SW480 (cell line): ENCODE data around the gene SLC25A42.
"Not testable (repeated sequence)": the region's sequence is repeated elsewhere in the genome, so short reads cannot be mapped to it uniquely, and the experiment has no call there.

Source experiments
- DNase-seq: peaks from one replicate; pipeline ENCODE4 v3.0.0-alpha.2; 2016; ENCODE audit warnings: low spot score

SLC25A42 gene

DNA sequence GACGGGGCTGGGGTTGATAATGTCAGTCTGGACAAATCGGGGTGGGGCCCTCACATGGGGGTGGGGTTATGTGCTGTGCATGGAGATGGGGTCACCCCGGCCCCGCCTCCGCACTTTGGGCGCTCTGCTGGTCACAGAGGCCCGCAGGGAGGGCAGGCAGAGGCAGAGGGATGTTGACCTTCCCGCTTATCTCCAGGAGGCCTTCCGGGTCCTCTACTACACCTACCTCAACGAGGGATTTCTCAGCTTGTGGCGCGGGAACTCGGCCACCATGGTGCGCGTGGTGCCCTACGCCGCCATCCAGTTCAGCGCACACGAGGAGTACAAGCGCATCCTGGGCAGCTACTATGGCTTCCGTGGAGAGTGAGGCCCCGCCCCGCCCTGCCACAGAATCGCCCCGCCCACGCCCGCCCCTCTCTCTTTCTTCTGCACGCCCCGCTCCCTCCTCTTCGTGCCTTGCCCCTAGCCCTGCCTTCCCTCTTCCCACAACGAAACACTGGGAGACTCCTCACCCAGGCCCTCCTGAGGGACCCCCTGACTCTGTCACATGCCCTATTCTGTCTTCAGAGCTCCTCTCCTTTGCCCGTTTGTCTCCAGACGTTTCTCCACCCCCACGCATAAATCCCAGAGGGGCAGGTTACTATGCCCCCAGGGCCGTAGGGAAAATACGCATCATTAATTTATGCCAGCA lies 41.7 kb downstream of the SLC25A42 start:
- DNase-seq, result peak; percentile 82

DNA sequence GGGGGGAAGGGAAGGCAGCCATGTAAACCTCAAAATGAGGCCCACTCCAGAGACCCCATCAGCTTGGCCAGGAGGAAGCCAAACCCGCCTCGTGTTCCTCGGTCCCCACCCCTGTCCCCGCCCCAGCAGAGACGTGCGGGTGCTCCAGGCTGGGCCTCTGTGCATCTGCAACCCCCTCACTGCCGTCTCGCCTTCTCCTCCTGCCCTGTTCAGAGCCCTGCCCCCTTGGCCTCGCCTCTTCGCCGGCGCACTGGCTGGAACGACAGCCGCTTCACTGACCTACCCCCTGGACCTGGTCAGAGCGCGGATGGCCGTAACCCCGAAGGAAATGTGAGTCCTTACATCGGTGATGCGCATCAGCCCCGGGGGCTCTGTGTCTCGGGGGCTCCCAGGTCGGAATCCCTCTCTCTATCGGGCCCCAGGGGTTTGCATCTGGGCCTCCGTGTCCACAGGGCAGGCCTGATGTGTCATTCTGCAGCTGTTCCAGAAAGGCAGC lies 42.3 kb downstream of the SLC25A42 start:
- no peak for DNase-seq

DNA sequence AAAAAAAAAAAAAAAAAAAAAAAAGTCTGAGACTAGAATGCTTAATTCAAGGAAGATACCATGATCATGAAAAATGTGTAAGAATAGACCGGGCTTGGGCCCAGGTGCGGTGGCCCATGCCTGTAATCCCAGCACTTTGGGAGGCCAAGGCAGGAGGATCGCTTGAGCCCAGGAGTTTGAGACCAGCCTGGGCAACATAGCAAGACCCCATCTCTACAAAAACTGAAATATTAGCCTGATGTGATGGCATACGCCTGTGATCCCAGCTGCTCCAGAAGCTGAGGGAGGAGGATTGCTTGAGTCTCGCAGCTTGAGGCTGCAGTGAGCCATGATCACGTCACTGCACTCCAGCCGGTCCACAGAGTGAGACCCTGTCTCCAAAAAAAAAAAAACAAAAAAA lies 43.1 kb downstream of the SLC25A42 start:
- DNase-seq, result not testable (repeated sequence)

DNA sequence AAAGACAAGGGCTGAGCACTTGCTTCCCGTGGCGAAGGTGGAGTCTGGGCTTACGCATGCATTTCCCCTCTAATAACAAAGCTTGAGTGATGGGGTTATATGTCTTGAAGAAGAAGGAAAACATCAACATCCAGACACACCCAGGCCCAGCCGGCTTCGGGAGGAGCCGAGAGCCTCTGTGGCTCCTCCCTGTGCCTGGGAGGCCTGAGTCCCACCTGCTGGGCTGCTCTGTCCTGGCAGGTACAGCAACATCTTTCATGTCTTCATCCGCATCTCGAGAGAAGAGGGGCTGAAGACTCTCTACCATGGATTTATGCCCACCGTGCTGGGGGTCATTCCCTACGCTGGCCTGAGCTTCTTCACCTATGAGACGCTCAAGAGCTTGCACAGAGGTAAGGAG lies 43.9 kb downstream of the SLC25A42 start:
- DNase-seq, result no peak

DNA sequence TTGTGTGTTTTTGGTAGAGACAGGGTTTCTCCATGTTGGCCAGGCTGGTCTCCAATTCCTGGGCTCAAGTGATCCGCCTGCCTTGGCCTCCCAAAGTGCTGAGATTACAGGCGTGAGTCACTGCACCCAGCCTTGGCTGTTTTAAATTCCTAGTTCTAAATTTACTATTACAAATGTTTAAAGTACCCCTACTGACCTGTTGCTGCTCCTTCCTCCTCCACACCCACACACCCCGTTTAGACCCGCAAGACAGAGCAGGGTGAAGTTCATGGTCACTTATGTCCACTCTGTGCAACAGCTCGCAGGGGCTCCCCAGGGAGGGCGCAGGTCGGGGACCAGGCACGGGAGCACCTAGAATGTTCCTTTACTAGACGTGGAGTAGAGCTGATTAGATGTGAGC lies 45.8 kb downstream of the SLC25A42 start:
- no peak for DNase-seq

DNA sequence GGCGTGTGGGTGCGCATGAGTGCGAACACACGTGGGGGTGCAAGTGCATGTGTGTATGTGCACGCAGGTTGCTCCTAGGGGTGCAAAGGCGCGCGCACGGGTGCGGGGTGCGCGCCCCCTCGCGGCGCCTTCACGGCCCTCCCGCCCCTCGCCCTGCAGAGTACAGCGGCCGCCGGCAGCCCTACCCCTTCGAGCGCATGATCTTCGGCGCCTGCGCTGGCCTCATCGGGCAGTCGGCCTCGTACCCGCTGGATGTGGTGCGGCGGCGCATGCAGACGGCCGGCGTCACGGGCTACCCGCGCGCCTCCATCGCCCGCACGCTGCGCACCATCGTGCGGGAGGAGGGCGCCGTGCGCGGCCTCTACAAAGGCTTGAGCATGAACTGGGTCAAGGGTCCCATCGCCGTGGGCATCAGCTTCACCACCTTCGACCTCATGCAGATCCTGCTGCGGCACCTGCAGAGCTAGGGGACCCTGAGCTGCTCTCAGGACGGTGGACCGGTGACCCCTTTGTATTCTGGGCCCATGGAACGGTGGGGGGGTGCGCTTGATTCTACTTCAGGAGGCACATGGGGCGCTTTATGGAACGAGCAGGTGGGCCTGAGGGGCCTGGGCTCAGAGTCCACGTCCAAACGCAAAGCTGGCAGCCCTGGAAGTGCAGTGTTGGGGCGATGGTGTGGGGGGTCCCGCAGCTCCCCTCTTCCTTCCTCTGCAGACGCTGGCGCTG lies 46.8 kb downstream of the SLC25A42 start:
- DNase-seq, result no peak

DNA sequence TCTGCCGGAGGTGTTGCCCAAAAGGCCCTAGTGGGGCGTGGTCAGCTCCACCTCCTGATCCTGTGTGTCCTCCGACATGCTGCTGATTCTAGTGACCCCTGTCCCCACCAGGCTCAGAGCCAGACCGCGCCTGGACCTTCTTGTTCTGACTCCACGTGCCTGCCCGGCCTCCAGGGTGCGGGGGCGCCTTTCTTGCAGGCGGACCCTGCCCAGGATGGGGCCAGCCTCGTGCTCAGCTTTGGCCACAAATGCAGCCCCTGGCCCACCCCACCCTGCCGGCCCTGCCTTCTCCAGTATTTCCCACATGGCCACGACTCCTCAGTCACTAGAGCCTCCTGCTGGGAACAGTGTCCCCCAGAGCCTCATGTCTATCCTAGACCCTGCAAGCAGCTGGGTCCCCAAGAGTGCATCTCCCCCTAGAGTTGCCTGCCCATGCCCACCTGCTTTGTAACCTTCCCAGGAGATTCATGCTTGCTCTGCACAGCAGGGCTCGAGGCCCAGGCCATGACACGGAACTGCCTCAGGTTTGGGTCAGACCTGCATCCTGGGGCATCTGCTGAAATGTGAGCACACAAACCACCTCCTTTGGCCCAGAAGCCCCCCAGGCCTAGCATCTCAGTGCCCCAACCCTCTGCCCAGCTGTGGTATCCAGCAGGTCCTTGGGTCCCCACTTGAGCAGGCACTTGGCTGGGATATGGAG lies 47.5 kb downstream of the SLC25A42 start:
- DNase-seq, result no peak

DNA sequence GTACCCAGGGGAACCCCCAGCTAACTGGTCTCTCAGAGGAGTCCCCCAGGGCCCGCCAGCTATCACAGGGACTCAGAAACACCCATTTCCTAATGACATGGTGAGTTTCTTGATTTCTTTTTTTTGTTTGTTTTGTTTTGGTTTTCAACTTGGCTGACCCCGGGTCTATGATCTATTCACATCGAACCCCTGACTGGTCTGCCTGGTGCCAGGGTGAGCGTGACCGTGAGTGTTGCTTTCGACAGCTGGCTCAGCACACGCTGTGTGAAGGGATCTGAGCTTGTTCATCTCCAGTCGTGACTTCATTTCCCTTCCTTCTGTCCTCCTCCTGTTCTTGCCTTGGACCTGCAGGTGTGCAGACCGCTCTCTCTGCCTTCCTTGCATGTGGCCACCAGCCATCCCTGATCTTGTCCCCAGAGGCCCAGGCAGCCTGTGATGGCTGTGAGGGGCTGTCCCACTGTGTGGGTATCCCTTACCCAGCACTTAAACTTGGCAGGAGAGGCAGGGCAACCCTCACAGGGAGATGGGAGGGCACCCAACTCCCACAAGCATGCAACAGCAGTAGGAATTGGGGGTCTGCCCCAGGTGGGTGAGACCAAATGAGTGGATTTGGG lies 48.3 kb downstream of the SLC25A42 start:
- no peak for DNase-seq

DNA sequence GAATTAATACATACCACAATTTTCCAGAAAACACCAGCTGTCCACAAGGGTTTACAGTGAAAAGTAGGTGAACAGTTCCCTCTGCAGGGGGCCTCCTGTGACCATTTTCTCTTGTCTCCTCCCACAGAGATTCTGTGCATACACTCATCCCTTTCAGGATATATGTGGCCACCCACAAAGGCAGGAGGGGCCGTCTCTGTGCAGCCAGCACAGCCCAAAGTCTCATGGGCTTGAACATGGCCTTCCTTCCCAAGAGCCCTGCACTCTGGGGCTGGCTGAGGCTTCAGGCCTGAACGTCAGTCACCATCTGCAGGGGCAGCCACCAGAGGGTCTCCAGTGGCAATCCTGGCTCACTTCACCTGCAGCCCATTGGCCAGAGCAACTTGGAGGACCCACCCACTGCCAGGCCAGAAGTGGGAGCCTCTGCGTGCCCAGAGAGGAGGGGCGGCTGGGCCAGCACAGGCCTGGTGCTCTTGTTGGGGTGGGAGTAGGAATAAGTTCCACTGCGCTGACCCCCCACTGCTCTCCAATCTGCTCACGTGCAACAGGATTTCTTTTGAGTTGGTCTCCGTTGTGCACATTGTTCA lies 49.3 kb downstream of the SLC25A42 start:
- peak; percentile 65 for DNase-seq

DNA sequence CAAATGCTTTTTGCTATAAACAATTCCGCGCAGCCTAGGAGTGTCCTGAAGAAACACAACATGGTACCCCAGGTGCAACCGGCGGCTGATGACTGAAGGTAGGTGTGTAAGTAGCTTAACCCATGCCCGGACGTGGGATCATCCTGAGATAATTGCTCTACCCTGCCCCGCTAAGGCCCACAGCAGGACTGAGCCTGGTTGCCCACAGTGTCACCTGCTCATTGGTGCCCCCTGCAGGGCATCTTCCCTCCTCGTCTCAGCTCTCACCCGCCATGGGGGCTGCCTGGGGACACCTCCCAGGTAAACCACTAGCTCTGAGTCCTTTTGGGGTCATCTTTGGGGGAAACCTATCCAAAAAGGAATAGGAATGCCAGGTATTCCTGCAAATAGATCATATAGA lies 52.2 kb downstream of the SLC25A42 start:
- DNase-seq, result no peak

DNA sequence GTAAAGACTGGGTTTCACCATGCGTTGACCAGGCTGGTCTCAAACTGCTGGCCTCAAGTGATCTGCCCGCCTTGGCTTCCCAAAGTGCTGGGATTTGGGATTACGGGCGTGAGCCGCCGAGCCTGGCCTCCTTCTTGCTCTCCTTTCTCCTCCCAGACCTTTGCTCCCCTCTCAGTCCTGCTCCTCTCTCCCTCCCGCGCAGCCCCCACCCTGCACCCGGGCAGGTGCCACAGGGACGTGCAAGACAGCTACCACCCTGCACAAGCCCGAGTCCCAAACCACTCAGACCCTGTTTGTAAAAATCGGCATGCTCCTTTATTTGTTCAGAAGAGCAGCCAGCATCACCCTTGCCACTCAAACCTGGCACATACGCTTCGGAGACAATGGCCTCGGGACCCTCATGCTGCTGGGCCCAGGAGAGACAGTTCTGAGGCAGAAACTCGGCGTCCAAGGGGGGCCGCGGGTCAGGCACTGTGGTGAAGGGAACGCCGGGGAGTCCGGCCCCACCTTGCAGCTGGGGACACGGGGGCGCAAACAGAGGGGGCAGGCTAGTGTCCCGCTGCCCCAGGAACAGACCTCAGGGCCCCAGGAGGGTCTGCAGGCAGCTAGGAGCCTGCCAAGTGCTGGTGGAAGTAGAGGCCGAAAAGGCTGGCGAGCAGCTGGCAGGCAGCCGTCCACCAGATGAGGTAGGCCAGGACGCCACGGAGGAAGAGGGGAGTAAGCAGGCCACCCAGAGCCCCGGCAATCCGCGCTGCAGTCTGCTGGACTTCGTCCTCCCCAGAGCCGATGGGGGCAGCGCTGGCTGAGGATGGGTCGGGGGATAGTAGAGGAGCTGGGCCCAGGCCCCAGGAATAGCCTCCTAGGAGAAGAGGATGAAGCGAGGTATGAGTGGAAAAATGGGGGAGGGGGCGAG lies 55.8 kb downstream of the SLC25A42 start:
- DNase-seq, result no peak

DNA sequence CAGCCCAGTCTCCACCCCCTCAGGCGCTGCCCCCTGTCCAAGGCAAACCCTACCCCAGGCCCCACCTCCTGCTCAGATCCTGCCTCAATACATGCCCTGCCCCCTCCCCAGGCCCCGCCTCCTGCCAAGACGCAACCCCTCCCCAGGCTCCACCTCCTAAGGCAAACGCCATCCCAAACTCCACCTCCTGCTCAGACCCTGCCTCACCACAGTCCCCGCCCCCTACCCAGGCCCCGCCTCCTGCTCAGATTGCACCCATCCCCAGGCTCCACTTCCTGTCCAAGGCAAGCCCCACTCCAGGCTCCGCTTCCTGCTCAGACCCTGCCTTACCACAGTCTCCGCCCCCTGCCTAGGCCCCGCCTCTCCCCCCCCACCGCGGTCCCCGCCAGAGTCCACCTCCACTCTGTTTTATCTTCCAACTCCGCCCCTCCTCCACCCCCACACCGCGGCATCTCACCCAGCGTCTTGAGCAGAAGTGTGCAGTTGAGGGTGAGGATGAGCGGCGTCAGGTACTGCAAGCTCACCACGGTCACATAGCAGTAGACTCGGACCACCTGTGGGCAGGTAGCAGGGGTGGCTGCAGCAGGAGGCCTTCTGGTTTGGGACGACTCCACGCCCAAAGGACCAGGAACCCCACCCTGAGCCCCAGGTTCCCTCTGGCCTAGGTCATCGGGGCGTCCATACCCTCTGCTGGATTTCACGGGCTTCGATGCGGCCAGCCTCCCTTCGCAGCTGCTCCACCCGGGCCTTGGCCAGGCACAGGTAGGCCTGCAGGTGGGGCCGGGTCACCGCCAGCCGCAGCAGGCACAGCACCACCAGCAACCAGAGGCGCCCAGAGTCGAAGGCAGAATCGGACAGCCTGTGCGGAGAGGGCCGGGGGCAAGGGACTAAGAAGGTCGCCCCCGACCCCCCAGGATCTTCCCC lies 56.8 kb downstream of the SLC25A42 start:
- DNase-seq, result peak; percentile 34

DNA sequence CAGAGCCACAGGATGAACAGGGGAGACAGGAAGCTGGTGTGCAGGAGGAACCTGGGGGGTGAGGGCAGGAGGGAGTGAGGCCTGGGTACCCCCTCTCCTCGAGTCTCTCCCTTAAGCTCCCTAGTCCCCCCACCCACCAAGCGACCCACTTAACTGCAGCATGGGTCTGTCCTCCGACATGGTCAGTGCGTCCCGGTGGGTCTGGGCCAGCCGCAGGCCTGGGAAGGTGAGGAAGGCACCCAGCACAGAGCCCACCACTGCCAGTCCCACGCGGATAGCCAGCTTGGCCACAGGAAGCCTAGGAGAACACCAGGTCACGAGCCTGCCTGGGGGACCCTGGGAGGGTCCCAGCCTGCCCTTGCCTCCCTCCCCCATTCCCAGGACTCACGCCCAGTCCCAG lies 57.6 kb downstream of the SLC25A42 start:
- no peak for DNase-seq

DNA sequence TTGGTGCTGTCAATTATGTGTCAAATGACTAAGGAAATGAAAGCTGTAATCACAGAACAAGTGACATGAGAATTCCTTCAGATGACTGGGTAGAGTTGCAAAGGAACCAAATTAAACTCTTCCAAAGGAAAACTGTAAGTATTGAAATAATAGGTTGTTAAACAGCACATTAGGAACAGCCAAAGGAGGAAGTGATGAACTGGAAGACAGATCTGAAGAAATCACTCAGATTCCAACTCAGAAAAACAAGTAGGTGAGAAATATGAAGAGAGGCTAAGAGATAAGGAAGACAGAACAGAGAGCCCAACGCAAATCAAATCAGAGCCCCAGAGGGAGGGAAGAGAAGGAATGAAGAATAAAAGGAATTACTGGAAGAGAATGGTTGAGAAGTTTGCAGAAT lies 59.1 kb downstream of the SLC25A42 start:
- DNase-seq, result no peak

DNA sequence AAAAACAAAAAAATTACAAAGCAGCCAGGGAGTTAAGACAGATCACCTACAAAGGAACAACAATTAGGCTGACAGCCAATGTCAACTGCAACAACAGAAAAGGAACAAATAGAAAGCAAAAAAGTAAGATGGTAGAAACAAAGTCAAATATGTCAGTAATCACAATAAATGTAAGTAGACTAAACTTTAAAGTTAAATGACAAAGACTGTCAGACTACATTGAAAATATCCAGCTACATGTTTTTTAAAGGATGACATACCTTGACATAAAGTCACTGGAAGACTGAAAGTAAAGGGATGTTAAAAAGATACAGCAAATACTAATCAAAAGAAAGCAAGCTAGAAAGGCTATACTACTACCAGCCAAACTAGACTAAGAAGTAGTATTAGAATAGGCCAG lies 59.6 kb downstream of the SLC25A42 start:
- DNase-seq, result no peak

DNA sequence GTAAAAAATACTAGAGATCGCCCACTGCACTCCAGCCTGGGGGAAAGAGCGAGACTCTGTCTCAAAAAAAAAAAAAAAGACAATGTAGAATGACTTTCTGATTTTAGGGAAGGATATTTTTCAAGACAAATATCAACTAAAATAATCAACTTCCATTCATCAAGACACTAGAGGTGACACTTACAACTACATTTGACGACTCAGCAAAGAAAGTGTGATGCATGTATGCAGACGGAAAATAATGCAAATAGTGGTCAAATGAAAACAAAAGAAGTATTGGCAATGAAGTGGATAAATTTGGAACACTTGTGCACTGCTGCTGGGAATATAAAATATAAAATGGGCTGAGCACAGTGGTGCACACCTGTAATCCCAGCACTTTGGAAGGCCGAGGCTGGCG lies 62.3 kb downstream of the SLC25A42 start:
- no peak for DNase-seq

DNA sequence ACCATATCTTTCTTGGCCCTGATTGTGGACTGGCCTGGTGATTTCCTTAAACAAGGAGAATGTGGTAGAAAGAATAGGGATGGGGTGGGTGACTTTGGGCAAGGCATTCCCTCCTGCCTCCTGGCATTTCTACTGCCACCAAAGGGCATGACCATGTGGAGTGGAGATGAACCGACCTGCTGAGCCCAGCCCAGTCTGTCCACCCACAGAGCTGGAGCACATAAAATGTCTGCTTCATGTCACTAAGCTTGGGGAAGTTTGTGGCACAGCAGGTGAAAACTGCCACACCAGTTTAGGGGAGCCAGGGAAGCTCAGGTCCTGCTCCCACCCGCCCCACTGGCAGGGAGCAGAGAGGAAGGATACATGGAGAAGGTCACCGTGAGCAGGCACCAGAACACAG lies 68.2 kb downstream of the SLC25A42 start:
- DNase-seq, result no peak

DNA sequence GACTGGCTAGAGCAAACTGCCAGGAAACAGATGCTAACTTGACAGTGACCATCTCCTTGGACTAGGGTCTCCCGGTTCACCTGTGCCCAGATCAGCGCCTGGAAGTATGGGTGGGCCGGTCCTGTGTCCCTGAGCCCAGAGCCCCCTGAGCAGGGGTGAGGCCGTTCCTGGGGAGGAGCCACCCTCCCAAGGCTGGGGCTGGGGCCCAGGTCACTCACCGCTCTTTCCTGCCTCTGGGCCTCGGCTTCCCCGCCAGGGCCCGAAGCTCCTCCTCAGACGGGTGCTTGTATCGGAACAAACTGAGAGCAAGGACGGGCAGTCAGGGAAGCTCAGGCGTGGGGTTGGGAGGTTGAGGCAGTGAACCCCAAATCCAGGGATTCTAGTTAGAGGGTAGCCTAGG lies 69.1 kb downstream of the SLC25A42 start:
- DNase-seq, result no peak

DNA sequence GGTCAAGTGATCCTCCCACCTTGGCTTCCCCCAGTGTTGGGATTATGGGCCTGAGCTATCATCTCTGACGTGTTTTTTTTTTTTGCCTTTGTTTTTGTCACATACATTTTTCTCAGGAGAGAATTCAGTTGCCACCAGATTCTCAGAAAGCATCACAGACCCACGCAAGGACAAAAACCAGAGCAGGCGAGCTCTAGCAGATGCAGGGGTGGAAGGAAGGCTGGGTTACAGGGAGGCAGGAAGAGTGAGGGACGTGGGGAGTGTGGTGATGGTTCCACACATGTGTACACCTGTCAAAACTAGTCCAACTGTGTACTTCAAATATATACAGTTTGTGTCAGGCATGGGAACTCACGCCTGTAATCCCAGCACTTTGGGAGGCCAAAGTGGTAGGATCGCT lies 70.2 kb downstream of the SLC25A42 start:
- no peak for DNase-seq

DNA sequence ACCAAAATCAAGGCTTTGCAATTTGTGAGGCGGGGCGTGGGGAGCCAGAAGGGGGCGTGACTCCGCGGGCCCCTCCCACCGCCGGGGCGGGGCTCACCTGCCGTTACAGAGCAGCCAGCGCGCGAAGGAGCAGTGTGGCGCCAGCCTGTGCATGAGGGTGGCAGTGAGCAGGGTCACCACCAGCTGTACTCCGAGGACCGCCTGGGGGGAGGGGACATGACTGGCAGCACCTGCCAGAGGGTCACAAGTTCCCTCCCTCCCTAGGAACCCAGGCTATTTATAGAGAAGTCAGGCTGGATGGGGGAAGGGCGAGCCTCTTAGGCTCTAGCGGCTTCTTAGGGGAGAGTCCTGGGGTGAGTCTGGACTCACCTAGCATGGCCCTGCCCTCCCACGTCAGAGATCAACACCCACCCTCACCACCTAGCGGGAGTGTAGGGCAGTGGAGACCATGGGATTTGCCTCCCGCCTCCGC lies 70.9 kb downstream of the SLC25A42 start:
- no peak for DNase-seq
